ENCODE measurements around the gene ULBP3. TPM values are rescaled to one million over a fixed set of nuclear protein-coding genes. Genes with fewer than 3 reads are reported as not detected.
A peak's percentile ranks its signal among the peaks of the same experiment; 100 is the strongest.
"Not testable (repeated sequence)": the region's sequence is repeated elsewhere in the genome, so short reads cannot be mapped to it uniquely, and the experiment has no call there.

ULBP3 gene
- total RNA-seq, 3 donors from 2014 or later, result 0.32 to 1.9 (median 1.9) TPM

DNA sequence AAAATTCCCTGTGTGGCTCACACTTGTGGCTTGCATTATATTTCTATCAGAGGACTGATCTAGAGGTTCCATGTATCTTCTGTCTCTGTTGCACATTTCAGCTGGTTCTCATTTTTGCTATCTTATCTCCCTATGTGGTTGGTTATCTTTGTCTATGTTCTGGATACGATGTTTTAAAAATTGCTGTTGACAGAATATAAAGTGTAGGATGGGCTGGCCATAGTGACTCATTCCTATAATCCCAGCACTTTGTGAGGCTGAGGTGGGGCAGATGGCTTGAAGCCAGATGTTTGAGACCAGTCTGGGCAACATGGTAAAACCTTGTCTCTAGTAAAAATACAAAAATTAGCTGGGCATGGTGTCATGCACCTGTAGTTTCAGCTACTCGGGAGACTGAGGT is 9.9 kb upstream of the ULBP3 start:
- no peaks in the 10 kb centered on the region for H3K36me3 ChIP-seq (ENCODE audit: low read depth)
- no peak overlapping the region for H3K4me3 ChIP-seq
- H3K9me3 ChIP-seq, result no peaks in the 10 kb centered on the region
- ATAC-seq, result peak; percentile 80
- DNase-seq, result peak in 2 of 3 donors; percentile 49 to 53
- intact Hi-C loops (cut with DNase I, micrococcal nuclease), result loop anchor here in 1 of 2 donors (10.0 kb wide), 1 partner anchor 316 kb away; no protein-coding TSS in a partner anchor
- TF ChIP-seq, protein P1, sequence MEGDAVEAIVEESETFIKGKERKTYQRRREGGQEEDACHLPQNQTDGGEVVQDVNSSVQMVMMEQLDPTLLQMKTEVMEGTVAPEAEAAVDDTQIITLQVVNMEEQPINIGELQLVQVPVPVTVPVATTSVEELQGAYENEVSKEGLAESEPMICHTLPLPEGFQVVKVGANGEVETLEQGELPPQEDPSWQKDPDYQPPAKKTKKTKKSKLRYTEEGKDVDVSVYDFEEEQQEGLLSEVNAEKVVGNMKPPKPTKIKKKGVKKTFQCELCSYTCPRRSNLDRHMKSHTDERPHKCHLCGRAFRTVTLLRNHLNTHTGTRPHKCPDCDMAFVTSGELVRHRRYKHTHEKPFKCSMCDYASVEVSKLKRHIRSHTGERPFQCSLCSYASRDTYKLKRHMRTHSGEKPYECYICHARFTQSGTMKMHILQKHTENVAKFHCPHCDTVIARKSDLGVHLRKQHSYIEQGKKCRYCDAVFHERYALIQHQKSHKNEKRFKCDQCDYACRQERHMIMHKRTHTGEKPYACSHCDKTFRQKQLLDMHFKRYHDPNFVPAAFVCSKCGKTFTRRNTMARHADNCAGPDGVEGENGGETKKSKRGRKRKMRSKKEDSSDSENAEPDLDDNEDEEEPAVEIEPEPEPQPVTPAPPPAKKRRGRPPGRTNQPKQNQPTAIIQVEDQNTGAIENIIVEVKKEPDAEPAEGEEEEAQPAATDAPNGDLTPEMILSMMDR (IDR thresholded peaks at IDR 0.05), result no peak
- H3K4me1 ChIP-seq (ENCODE audit: low read depth), result no peaks in the 10 kb centered on the region

DNA sequence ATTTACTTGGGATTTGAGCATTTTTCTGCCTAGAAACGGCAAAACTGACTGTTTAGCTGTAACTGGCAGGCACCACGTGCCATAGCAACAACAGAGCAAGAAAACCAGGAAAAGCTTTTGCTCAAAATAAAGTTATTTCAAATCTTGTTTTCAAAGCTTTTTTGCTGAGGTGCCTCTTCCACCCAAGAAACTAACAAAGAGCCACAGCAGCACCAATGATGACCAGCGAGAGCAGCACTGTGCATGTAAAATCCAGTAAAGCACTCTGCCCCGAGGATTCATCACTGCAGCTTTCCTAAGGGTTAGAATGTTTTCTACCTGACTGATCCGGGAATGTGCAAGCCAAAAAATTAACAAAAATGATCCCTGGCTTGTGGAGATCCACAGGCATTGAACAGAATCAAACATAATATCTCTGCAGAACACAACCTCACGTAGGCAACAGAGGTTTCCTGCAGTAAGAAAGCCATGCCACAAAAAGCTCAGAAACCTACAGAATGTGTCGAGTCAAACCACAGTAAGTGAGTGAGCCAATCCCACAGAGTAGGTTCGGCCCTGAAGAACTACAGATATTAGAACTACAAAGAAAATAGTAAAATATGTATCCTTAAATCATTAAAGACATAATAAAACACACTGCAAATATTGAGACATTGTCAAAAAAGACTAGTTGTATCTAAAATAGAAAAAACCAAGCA is 7.4 kb upstream of the ULBP3 start:
- TF ChIP-seq, protein P1 (IDR thresholded peaks at IDR 0.05), result no peak
- Histone ChIP-seq H3K9me3 (no peaks in the 10 kb centered on the region), H3K36me3 (ENCODE audit: low read depth) (no peaks in the 10 kb centered on the region), H3K4me1 (ENCODE audit: low read depth) (peaks cover 9% of the 10 kb centered on the region), H3K4me3 (no peak overlapping the region)
- intact Hi-C loops (cut with DNase I, micrococcal nuclease), result loop anchor here in 1 of 2 donors (10.0 kb wide), 1 partner anchor 318 kb away; no protein-coding TSS in a partner anchor
- DNase-seq (no peak), ATAC-seq (no peak)

DNA sequence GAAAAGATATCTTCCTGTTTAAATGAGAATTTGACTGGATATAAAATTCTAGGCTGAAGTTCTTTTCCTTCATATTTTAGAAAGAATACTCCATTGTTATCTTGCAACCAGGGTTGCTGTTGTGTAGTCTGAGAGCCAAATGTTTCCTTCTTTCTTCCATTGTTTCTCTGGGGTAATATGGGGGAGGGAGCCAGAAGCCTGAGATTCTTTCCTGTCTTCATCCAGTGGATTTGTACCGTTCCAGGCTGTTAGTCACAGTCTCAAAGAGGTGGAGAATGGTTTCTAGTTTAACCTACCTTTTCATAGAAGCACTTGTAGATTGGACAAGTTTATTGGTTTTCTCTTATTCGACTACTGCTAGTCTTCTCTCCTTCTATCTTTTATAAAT is 6.1 kb upstream of the ULBP3 start:
- no peak overlapping the region for H3K4me3 ChIP-seq
- peaks cover 10% of the 10 kb centered on the region for H3K4me1 ChIP-seq (ENCODE audit: low read depth)
- TF ChIP-seq, protein P1 (IDR thresholded peaks at IDR 0.05), result no peak
- no peaks in the 10 kb centered on the region for H3K9me3 ChIP-seq
- H3K36me3 ChIP-seq (ENCODE audit: low read depth), result no peaks in the 10 kb centered on the region
- intact Hi-C loops (cut with DNase I, micrococcal nuclease), result loop anchor here in 1 of 2 donors (10.0 kb wide), 1 partner anchor 320 kb away; no protein-coding TSS in a partner anchor
- ATAC-seq (no peak), DNase-seq (no peak)

DNA sequence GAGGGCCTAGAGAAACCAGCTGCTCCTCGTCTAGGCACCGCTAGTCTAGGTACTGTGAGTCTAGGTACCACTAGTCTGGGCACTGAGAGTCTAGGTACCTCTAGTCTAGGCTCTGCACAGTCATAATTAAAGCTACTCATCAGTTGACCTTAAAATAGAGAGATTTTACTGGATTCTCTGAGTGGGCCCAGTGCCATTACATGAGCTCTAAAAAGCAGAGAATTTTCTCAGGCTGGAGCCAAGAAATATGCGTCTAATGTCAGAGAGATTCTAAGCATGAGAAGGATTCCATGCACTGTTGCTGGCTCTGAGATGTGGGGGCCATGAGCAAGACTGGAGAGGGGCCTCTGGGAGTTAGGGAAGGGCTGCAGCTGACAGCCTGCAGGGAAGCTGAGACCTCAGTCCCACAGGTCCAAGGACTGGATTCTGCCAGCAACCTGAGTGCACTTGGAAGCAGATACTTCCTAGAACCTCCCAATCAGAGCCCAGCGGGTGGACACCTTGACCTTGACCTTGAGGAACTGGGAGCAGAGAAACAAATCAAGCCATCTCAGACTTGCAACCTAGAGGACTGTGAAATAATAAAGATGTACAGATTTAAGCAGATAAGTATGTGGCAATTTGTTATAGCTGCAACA is 5.6 kb upstream of the ULBP3 start:
- peaks cover 10% of the 10 kb centered on the region for H3K4me1 ChIP-seq (ENCODE audit: low read depth)
- not testable (repeated sequence) for H3K4me3 ChIP-seq; ATAC-seq; H3K36me3 ChIP-seq (ENCODE audit: low read depth); DNase-seq; H3K9me3 ChIP-seq
- intact Hi-C loops (cut with DNase I, micrococcal nuclease), result loop anchor here in 1 of 2 donors (10.0 kb wide), 1 partner anchor 320 kb away; no protein-coding TSS in a partner anchor

DNA sequence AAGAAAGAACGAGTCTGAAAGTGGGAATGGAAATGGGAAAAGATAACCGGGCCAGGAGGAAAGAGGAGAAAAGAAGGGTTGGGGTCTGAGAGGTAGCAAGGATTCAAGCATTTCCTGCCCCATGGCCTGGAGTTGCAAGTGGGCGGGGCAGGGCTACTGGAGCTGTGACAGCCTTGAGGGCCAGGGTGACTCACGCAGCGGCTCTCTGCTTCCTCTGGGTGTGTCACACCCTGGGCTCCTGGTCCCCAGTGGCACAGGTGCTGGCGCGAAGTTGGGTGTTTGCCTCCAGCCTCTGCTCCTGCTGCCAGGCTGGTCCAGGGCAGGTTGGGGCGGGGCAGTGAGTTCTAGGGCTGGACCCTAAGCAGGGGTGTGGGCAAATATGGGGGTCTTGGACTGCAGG is 3.3 kb upstream of the ULBP3 start:
- TF ChIP-seq, protein P1 (IDR thresholded peaks at IDR 0.05), result no peak
- DNase-seq, result peak; percentile 91 to 95 (median 92)
- H3K36me3 ChIP-seq (ENCODE audit: low read depth), result no peaks in the 10 kb centered on the region
- ATAC-seq, result peak; percentile 89
- H3K4me1 ChIP-seq (ENCODE audit: low read depth), result peaks cover 17% of the 10 kb centered on the region
- intact Hi-C loops (cut with DNase I, micrococcal nuclease), result loop anchor here in 1 of 2 donors (10.0 kb wide), 1 partner anchor 323 kb away; no protein-coding TSS in a partner anchor
- no peaks in the 10 kb centered on the region for H3K9me3 ChIP-seq
- H3K4me3 ChIP-seq, result no peak overlapping the region

Measured in mucosa of descending colon (tissue), 3 donors.